GM19239 (cell line): Measurements from ENCODE around the gene ADCYAP1R1.

Experiments used
- DNase-seq: peaks from one replicate; pipeline ENCODE4 v3.0.0; 2011; ENCODE audit warnings: low spot score; ENCODE audit not compliant: insufficient read length
- FAIRE-seq: peaks from 2 replicates; lab custom pipeline; 2011; peaks lifted over from hg19 to GRCh38; lab: Jason Lieb, UNC

The ADCYAP1R1 gene

DNA sequence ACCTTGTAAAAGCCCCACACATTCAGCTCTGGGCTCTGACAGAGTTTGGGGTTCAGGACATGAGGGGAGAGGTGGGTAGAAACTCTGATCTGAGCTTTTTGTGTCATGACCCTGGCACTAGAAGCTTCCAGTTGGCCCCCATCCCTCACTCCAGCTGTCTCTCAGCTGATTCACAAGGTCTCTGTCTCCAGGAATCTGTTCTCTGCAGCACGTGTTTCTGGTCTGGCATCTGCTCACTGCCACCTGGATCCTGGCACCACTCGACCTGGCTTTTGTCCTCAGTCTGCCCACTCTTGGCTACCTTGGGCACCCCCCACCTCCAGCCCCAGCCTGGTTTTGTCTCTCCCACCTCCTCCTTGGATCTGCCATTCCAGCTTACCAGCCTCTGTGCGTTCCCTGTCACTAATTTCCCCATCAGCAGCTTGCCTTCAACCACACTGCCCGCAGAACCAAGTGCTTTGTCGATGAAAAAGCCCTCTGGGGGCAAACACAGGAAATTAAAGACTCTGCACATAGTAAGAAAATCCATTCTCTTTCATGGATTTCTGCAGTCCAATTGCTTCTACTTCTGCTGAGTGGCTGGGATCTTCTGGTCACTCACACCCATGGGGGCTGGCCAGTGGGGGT, 18.3 kb upstream of the ADCYAP1R1 start:
- DNase-seq (no peak), FAIRE-seq (no peak)

DNA sequence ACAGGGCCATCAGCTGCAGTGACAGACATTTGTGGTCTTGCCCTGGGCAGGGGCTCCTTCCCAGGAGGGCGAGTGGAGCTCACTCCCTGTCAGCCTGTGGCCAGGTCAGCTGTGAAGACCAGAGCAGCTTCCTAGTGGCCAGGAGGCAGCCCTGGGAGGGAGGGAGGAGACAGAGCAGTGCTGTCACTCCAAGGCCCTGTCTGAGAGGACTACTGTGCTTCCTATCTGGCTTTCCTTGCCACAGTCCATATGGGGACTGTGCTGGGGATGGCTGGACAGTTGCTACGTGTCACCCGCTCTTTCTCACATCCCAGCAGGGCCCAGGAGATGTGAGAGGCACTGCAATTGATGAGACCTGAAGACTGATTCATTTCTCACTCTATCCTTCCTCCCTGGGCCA, 15.2 kb upstream of the ADCYAP1R1 start:
- no peak for FAIRE-seq
- no peak for DNase-seq

DNA sequence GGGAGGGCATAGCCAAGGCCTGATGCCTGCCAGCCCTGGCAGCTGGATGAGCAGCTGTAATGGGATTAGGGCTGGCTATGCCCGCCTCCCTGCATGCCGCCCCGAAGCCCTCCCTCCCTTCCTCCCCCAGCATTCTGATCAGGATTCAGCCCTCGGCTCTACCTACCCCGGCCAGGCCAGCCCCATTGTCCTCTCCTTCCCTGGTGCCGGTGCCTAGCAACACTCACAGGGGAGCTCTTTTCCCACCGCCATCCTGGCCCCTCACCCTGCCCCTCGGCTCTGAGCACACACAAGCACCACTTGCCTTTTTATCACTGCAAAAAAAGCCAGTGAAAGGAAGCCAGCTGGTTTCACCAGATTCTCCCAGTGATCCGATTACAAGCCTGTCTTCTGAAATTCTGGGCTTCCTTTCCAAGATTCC, 9.0 kb upstream of the ADCYAP1R1 start:
- no peak for DNase-seq
- no peak for FAIRE-seq

DNA sequence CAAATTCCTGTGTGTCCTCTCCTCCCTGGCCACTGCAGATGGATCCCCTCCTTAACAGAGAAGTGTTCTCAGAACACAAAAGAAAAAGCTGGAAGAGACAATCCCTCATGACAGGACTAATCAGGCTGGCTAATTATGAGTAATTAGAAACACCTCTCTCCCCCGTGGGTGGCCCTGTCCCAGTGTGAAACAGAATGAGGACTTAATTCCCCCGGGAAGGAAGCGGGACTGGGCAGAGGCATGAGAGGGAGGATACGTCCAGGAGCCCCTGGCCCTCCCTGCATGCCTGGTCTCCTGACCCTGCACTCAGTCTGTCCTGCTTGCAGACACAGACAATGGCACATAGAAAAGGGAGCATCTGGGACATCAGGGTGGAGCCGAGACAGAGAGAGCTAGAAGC, 7.6 kb upstream of the ADCYAP1R1 start:
- FAIRE-seq = no peak
- no peak for DNase-seq

DNA sequence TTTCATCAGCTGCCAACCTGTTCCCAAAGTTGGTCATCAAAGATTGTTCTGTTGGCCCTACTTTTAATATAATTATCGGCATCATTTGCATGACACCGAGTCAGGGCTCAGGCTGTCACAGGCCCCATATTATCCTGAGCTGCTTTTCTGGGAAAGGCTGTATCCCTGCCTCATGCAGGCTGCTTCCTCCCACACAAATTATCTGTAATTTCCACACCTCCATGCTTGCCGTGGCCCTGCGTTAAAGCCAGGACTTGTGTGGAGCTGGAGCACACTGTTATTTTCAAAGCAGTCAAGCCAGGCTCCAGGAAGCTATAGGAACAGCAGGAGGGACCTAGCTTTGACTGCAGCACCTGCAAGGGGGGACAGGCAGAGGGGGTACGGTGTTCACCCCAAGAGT, 5.4 kb upstream of the ADCYAP1R1 start:
- DNase-seq (no peak), FAIRE-seq (no peak)

DNA sequence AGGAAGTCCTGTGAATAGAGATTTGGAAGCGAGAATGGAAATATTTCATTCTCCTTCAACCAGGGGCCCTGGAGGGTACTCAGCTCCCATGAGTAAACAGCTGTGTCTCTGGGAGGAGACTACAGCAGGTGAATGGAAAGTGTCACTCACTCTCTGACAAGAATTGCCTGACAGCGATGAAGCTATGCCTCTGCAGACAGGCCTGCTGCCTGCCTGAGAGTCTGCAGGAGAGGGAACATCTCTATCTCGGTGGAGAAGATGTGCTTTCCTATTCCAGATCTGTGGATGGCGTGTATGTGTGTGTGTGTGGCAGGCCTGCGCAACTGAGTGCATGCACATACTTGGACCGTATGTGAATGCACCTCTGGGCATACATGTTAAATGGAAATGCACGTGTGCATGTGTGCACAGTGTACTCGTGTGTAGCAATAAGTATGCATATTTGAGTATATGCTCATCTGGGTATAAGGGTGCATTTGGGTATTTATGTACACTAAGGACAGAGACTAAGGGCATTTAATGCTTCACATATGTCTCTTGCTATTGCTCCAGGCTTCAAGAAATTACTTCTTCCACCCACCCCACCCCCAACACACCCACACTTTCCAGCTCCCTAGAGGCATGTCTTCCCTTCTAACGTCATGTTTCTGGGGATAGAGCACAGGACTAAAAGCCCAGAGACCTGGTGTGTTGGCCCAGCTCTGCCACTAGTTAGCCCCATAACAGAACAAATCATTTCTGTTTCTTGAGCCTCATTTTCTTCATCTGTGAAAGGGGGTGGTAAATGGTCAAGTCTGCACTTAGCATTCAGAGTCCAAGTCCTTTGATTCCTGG, 4.6 kb upstream of the ADCYAP1R1 start:
- DNase-seq = no peak
- no peak for FAIRE-seq

DNA sequence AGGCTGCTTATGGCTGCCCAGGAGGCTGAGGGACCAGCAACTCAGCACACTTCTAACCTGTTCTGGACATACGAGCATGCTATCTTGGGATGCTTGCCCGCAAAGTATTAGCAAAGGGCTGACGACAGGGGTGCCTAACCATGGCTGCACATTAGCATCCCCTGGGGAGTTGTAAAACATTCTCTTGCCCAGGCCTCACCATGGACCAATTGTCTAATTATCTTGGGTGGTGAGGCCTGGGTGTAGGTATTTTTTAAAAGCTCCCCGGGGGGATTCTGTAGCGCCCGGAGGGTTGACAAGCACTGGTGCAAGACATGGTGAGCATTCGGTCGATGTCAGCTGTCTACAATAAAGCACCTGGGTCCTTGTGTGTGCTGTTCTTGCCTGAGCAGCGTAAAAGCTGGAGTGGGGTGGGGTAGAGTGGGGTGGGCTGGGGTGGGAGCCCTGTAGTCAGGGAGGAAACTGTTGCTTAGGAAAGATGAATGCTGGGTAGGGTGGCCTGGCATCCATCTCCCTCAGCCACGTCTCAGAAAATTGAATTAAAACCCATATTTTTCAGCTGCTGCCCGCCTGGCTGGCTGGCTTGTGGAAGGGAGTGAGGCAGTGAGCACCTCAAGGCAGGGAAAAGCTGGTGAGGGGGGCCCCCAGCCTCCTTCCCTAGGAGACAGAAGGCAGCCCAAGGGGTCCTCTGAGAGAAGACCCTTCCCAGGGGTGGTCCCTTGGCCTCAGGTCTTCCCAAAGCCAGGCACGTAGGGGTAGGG, 2.9 kb upstream of the ADCYAP1R1 start:
- FAIRE-seq (no peak), DNase-seq (no peak)

DNA sequence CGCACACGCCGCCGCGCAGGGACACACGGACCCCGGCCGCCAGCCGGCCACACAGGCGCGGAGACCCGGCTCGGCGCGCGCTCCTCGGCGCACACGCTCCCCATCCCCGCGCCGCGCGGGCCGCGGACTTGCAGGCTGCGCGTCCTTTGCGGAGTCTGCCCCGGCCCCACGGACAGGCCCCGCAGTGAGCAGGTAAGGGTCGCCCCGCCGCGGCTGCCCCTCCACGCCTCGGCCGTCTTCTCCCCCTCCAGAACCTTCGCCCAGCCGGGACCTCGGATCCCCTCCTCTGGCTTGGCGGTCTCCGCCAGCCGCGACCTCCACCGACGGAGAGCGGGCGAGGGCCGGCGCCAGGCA, 356 bp downstream of the ADCYAP1R1 start:
- no peak for FAIRE-seq

DNA sequence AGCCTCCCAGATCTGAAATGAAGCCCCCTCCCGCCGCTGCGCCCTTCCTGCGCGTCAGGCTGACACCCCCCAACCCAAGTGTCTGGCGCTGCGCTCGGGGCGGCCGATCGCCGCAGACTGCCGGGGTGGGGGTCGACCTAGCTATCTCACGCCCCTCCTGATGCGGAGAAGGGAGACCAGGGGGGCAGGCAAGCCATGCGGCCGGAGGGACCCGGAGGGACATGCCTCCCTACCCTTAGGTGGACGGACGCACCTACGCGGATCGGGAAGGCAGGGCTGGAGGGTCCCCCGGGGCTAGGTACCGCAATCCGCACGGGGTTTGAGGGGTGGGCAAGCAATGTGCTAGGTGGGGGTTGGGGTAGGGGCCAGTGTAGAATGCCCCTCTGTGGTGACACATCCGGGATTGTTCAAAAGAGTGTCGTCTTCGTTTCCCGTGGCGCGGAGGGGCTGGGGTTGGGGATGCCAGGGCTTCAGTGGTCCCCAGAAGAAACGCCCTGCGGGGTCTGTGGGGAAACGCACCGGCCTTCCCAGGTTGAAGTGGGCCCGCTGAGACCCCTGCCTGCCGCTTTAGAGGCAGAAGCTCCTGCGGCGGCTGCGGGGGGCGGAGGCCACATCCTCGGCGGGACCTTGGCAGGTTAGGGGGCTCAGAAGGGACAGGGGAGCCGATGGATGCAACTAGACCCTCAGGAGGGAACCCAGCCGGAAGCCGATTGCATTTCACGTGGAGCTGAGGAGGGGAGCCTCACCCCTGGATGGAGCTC, 913 bp downstream of the ADCYAP1R1 start:
- no peak for DNase-seq
- no peak for FAIRE-seq

More for the DNA sequence above, 356 bp downstream of the ADCYAP1R1 start:
- no peak for DNase-seq

DNA sequence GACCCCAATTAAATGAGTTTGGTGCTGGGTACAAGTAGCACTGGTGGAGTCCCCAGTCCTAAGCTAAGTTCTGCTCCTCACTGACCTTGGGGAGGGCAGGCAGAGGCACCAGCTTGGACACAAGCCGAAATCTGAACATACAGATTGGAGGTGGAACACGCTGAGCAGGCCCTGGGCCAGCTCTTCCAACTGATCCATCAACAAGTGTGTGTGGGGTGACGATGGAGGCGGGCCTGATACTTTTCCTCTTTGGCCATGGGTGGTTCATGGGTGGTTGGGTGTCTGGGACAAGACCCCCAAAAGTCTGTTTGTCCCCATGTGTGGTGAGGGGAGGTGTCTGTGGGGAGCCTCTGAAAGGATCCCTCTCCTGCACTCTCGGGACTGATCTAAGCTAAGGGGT, 1.9 kb downstream of the ADCYAP1R1 start:
- no peak for DNase-seq
- no peak for FAIRE-seq

DNA sequence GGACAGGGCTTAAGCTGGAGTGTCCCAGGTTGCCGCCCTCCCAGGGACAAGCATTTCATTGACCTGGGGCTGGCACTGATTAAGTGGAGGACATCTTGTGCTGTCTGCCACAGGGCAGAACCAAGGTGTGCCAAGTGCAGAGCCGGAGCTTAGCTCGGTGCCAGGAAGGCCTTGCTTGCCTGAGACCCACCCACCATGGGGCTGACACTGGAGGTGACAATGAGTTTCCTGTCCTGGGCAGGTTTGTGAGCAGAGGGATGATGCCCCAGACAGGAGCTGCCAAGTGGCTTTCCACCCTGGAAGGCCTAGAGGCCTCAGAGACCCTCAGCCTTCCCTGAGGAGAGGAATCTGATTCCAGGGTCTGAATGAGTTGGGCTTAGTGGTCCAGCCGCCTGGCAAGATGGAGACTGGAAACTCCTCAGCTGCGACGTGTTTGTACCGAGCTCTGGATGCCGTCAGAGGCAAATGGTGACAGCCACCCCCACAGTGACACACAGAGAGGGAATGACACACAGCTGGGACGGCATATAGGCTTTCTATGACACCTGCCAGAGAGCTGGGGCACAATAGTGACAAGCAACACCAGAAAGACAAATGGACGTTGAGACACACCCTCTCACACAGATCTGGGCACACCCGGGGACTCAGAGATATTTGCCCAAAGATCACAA, 2.6 kb downstream of the ADCYAP1R1 start:
- DNase-seq (no peak), FAIRE-seq (no peak)

DNA sequence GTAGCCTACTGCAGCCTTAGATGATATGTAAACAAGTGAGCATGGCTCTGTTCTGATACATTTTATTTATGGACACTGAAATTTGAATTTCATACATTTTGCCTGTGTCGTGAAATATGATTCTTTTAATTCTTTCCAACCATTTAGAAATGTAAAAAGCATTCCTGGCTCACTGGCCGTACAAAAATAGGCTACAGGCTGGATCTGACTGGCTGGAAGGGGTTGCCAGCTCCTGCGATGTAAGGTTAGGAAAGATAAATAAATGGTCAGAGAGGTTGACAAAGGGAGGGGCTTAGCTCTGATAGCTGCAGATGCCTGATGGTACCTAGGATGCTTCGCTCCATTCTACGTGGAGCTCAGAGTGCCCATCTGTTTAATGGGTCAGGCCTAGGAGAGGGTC, 3.4 kb downstream of the ADCYAP1R1 start:
- DNase-seq (no peak), FAIRE-seq (no peak)

DNA sequence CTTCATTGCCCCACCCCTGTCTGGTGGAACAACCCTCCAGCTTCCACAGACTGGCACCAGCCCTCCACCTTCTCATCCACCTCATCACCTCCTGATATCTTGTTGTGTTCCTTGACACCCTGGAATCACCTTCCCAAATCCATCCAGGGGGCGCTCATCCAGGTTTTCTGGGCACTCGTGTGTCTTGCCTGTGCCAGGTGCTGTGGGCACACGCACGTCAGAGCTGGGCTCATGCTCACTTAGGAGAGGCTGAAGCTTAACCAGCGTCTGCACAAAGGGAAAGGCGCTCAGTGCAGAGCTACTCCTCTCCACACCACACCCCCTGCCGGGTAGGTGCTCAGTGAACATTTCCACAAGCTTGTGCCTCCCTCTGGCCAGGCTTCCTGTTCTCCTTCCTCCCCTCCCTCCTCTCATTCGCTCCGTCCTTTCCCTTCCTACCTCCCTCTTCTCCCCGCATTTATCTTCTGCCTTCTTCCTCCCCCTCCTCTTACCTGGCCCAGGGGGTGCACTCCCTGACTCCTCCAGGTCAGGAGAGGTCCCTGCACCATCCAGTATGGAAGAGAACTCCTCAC, 4.8 kb downstream of the ADCYAP1R1 start:
- no peak for DNase-seq
- no peak for FAIRE-seq

DNA sequence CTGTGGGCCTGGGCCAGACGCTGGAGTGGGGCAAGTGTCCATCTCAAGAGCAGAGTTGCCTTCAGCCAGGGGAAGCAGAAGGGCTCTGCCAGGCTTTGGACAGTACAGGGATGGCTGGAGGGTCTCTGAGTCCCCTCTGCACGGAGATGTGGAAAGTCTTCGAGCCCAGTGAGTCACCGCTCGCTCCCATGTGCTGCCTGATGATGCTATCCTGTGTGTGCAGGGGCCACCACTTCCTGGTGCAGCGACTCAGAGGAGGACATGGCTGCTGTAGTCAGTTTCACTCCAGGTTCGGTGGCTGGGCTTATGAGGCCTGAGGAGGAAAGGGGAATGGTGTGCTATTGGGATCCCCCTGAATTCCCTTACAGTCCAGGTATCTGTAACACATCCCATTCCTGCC, 6.0 kb downstream of the ADCYAP1R1 start:
- no peak for DNase-seq
- FAIRE-seq = no peak

DNA sequence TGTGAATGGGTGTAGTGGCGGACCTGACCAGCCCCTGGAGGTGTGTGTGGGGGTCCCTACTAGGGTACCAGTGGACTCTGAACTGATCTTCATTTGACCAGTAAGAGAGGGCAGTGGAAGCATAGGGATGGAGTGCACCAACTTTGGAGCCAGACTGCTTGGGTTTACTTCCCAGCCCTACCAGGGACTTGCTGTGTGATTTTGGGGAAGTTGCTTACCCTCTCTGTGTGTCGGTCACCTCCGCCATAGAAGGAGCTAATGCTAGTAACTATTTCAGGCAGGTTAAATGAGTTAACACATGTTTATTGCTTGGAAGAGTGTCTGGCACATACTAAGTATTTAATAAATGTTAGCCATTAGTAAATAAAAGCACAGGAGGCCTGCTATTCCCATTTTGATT, 6.6 kb downstream of the ADCYAP1R1 start:
- DNase-seq = no peak

DNA sequence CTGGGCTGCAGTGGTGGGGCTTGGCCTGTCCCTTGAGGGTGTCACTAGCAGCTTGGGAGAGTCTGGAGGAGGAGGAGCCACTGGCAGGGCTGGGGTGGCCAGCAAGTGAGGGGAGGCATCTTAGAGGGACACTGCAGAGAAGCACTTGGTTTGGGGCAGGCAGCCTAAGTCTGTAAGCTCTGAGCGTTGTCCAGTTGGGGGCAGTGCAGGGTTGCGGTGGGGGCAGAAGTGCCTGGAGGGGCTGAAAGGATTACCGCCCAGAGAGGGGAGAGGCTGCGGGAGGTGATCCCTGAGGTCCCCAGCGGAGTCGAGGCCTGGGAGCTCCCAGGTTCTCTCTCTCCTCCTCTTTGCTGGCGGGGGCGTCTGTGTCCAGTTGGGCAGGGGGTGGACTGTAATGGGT, 7.4 kb downstream of the ADCYAP1R1 start:
- no peak for DNase-seq
- no peak for FAIRE-seq

More for the DNA sequence above, 6.6 kb downstream of the ADCYAP1R1 start:
- no peak for FAIRE-seq

DNA sequence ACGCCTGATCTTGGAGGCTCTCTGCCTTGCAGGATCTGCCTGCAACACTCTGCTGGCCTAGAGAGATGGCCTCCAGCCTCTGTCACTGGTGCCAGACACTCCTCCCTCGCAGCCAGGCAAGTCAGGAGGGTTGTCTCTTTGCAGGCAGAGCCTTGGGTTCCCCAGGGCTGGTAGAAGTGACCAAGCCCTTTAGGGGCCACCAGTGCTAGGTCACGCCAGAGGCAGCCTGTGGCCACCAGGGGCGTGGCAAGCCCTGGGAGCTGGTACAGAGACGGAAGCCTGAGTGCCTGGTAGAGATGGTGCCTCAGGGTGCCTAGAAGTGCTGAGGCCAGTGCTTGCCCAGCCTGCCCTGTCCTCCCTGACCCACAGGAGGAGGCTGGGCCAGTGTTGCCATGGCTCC, 9.1 kb downstream of the ADCYAP1R1 start:
- FAIRE-seq (no peak), DNase-seq (no peak)

DNA sequence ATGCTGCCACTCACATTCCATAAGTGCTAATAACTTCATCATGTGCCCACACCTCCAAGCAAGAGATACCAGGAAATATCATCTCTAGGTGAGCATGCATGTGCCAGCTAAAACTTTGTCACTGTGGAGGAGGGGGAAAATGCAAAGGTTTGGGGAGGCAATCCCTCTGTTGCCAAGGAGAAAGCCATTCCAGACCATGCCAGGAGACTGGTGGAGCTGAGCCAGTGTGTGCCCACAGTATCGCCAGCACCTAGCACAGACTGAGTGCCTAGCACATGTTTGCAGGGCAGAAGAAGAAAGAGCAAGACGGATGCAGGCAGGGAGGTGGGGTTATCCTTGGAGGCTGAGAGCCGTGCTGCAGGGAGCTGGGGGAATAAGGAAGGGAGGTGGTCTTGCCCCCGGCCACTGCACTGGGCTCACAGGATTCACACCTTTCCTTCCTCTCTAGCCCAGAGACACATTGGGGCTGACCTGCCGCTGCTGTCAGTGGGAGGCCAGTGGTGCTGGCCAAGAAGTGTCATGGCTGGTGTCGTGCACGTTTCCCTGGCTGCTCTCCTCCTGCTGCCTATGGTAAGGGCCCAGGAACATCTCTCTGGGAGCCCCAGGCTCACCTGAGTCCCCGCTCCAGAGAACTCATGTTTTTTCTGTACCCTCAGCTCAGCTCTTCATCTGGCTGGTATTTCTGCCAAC, 10.8 kb downstream of the ADCYAP1R1 start:
- no peak for DNase-seq
- FAIRE-seq = no peak

DNA sequence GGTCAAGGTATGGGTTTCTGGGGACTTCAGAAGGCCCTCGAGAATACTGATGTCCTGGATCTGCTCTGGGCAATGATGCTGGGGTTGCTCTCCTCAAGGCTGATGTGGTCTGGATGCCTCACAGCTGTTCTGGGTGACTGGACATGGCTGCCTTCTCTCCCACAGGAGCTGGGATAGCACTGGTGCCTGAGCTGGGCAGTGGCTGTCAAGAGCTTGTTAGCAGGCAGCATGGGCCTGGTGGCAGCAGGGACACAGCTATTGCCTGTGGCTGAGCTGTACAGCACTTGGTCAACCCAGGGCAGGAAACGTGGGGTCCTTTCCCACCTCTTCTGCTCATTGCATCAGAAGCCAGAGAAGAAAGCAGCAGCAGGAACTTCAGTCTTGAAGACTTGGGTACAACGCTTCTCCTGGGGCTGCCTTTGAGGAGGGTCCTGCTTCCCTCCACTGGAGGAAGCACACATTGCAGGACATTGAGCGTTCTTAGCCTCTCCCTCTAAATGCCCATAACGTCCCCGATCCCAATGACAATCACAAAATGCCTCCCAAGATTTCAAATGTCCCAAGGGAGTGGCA, 13.0 kb downstream of the ADCYAP1R1 start:
- no peak for DNase-seq
- FAIRE-seq = no peak
